Panc1 (cell line): ENCODE measurements around the gene GPLD1. TPM values are rescaled to one million over a fixed set of nuclear protein-coding genes. Genes with fewer than 3 reads are reported as not detected.

ENCODE experiments used
- ATAC-seq: fragments of 200-7000 bp; cut with Tn5 transposase; 2 replicates; pipeline ENCODE4 v1.9.1; 2020; ENCODE audit warnings: mild to moderate bottlenecking, moderate library complexity
- BruUV-seq: library from RNA; stranded (reverse); fragments of 400-500 nt; replicated peaks from 2 replicates; lab custom pipeline; 2021; lab: Mats Ljungman, UMichigan
- CTCF ChIA-PET: fragments of 300-600 bp; sonication (Branson Sonifier 250); formaldehyde crosslinking; loops from one replicate; lab custom pipeline; 2022; ENCODE audit warnings: antibody characterized with exemption; lab: Charles Lee
- POLR2A ChIA-PET: fragments of 300-600 bp; sonication (Branson Sonifier 250); formaldehyde crosslinking; loops from one replicate; lab custom pipeline; 2022; ENCODE audit warnings: antibody characterized with exemption; lab: Charles Lee
- DNase-seq: peaks from one replicate; pipeline ENCODE4 v3.0.0-alpha.2; 2010; ENCODE audit warnings: low read depth, low spot score
- H3K27ac ChIP-seq: 2 replicates; pipeline ENCODE4 v1.5.1; 2011; ENCODE audit warnings: mild to moderate bottlenecking, low read length, inconsistent platforms
- H3K27me3 ChIP-seq: fragments of 200-500 bp; sonication (Bioruptor generic); 2 replicates; pipeline ENCODE4 v1.6.0; 2014; ENCODE audit warnings: low read length, inconsistent platforms; ENCODE audit not compliant: control insufficient read depth, insufficient read depth
- H3K36me3 ChIP-seq: fragments of 200-500 bp; sonication (Bioruptor generic); 2 replicates; pipeline ENCODE4 v1.5.1; 2014; ENCODE audit warnings: inconsistent platforms, mild to moderate bottlenecking, low read length, moderate library complexity; ENCODE audit not compliant: control insufficient read depth, insufficient read depth
- H3K4me1 ChIP-seq: 2 replicates; pipeline ENCODE4 v1.5.1; 2011; ENCODE audit warnings: inconsistent platforms, mild to moderate bottlenecking, low read length, moderate library complexity; ENCODE audit not compliant: control insufficient read depth, insufficient read depth
- H3K4me3 ChIP-seq, 2 experiments: 2 replicates each; pipeline ENCODE4 v1.5.1; 2011 to 2012; ENCODE audit warnings: low read depth in 2 of 2, low read length in 2 of 2, mild to moderate bottlenecking in 2 of 2, inconsistent platforms in 1 of 2, moderate library complexity in 1 of 2
- H3K9me3 ChIP-seq: fragments of 200-500 bp; sonication (Bioruptor generic); 2 replicates; pipeline ENCODE4 v1.5.1; 2014; ENCODE audit warnings: low read depth, mild to moderate bottlenecking, inconsistent platforms, low read length, moderate library complexity; ENCODE audit not compliant: control insufficient read depth, insufficient read depth
- POLR2AphosphoS5 ChIP-seq: IDR thresholded peaks from 2 replicates; pipeline ENCODE4 v1.6.1; 2012; ENCODE audit warnings: mild to moderate bottlenecking, low read depth, low read length, moderate library complexity
- SIN3A ChIP-seq: IDR thresholded peaks from 2 replicates; pipeline ENCODE4 v1.6.1; 2012; ENCODE audit warnings: low read depth, mild to moderate bottlenecking, low read length, moderate library complexity, borderline replicate concordance; ENCODE audit not compliant: insufficient read depth
- TCF7L2 ChIP-seq: IDR thresholded peaks from 2 replicates; pipeline ENCODE4 v1.6.1; 2011; ENCODE audit warnings: mild to moderate bottlenecking, low read depth, low read length, inconsistent platforms
- in situ Hi-C: cut with HindIII; loops from 2 replicates; pipeline ENCODE4 v1.10.0; 2016; ENCODE audit warnings: low sequenced_read_pairs, low pct_unique_long_range_greater_than_20kb
- intact Hi-C: fragments of 100-400 bp; cut with micrococcal nuclease; formaldehyde crosslinking; loops from one replicate; pipeline ENCODE4 v1.10.0; 2022; ENCODE audit not compliant: unreplicated experiment
- total RNA-seq: library from RNA; stranded (reverse); gene quantifications from one replicate; pipeline ENCODE4 v1.2.1, GENCODE V29; 2021; ENCODE audit not compliant: unreplicated experiment
- TF ChIP-seq, protein P1 (sequence below), 2 experiments: IDR thresholded peaks; 2 replicates each; pipeline ENCODE4 v1.6.1; 2011 to 2012; ENCODE audit warnings: low read depth in 2 of 2, control low read depth in 1 of 2, low read length in 1 of 2, mild to moderate bottlenecking in 1 of 2, moderate library complexity in 1 of 2; ENCODE audit not compliant: insufficient read depth in 1 of 2
- TF ChIP-seq, protein P2 (sequence below): fragments of 450-650 bp; IDR thresholded peaks from 2 replicates; pipeline ENCODE4 v1.5.1; 2017; ENCODE audit warnings: mild to moderate bottlenecking

The GPLD1 gene
- total RNA-seq, 1 experiment from 2014 or later: 0.98 TPM

DNA sequence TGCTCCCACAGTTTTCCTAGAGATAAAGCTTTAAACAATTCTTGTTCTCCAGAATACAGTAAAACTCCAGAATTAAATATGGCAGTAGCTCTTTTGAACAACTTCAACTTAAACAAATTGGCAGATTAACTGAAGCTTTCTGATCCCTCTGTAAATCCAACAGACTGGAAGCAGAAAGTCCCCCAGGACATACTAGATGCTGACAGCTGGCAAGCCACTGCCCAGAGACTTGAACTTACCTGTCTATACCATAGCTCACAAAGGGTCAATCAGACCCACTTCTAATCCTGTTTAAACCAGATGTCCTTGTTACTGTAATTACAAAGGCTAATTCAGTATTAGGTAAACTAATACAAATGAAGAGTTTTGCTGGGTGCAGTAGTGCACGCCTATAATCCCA, 12.3 kb downstream of the GPLD1 start:
- ChIA-PET POLR2A (no interaction called here), CTCF (no interaction called here)
- Histone ChIP-seq H3K27ac (no peak overlapping the region), H3K4me1 (no peaks in the 10 kb centered on the region), H3K36me3 (no peaks in the 10 kb centered on the region), H3K27me3 (no peaks in the 10 kb centered on the region), H3K9me3 (no peaks in the 10 kb centered on the region), H3K4me3 (no peak overlapping the region)
- no TSS peak for BruUV-seq
- ATAC-seq (no peak), DNase-seq (no peak)
- TF ChIP-seq TCF7L2 (no peak), SIN3A (no peak), POLR2AphosphoS5 (no peak)
- TF ChIP-seq, protein P1, sequence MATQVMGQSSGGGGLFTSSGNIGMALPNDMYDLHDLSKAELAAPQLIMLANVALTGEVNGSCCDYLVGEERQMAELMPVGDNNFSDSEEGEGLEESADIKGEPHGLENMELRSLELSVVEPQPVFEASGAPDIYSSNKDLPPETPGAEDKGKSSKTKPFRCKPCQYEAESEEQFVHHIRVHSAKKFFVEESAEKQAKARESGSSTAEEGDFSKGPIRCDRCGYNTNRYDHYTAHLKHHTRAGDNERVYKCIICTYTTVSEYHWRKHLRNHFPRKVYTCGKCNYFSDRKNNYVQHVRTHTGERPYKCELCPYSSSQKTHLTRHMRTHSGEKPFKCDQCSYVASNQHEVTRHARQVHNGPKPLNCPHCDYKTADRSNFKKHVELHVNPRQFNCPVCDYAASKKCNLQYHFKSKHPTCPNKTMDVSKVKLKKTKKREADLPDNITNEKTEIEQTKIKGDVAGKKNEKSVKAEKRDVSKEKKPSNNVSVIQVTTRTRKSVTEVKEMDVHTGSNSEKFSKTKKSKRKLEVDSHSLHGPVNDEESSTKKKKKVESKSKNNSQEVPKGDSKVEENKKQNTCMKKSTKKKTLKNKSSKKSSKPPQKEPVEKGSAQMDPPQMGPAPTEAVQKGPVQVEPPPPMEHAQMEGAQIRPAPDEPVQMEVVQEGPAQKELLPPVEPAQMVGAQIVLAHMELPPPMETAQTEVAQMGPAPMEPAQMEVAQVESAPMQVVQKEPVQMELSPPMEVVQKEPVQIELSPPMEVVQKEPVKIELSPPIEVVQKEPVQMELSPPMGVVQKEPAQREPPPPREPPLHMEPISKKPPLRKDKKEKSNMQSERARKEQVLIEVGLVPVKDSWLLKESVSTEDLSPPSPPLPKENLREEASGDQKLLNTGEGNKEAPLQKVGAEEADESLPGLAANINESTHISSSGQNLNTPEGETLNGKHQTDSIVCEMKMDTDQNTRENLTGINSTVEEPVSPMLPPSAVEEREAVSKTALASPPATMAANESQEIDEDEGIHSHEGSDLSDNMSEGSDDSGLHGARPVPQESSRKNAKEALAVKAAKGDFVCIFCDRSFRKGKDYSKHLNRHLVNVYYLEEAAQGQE (IDR thresholded peaks at IDR 0.05; ENCODE audit: insufficient read depth in 1 of 2, low read depth in 2 of 2, low read length in 1 of 2): no peak
- TF ChIP-seq, protein P2, sequence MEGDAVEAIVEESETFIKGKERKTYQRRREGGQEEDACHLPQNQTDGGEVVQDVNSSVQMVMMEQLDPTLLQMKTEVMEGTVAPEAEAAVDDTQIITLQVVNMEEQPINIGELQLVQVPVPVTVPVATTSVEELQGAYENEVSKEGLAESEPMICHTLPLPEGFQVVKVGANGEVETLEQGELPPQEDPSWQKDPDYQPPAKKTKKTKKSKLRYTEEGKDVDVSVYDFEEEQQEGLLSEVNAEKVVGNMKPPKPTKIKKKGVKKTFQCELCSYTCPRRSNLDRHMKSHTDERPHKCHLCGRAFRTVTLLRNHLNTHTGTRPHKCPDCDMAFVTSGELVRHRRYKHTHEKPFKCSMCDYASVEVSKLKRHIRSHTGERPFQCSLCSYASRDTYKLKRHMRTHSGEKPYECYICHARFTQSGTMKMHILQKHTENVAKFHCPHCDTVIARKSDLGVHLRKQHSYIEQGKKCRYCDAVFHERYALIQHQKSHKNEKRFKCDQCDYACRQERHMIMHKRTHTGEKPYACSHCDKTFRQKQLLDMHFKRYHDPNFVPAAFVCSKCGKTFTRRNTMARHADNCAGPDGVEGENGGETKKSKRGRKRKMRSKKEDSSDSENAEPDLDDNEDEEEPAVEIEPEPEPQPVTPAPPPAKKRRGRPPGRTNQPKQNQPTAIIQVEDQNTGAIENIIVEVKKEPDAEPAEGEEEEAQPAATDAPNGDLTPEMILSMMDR: no peak
- intact Hi-C loops (no loop called here), in situ Hi-C loops (no loop called here)

DNA sequence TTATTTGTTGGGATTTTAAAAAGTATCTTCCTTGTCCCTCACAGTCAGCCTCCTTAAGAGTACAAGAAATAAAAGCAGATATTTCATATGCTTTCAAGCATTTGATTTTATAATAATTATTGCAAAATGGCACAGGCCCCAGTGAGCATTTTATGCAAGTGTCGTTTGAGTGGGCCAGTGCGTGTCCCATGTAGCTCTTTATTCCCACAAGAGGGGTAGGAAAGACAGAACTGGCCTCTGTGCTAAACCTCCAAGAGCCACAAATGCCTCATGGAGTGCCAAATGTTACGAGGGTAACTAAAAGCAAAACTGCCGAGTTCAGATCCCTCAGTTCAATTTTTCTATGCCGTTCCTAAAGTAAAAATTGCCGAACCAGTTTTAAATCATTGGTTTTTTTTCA, 12.7 kb downstream of the GPLD1 start:
- Histone ChIP-seq H3K36me3 (no peaks in the 10 kb centered on the region), H3K4me1 (no peaks in the 10 kb centered on the region), H3K9me3 (no peaks in the 10 kb centered on the region), H3K4me3 (no peak overlapping the region), H3K27me3 (no peaks in the 10 kb centered on the region), H3K27ac (no peak overlapping the region)
- ATAC-seq (no peak), DNase-seq (no peak)
- TF ChIP-seq, protein P1 (IDR thresholded peaks at IDR 0.05; ENCODE audit: insufficient read depth in 1 of 2, low read depth in 2 of 2, low read length in 1 of 2): no peak
- TF ChIP-seq SIN3A: no peak
- TF ChIP-seq, protein P2: no peak
- no peak for TF ChIP-seq POLR2AphosphoS5
- TF ChIP-seq TCF7L2: no peak
- intact Hi-C loops: no loop called here
- in situ Hi-C loops: no loop called here
- ChIA-PET CTCF (interaction anchor here (0.6 kb wide), 1 partner anchor 44 kb away, joined by 9 read pairs; no protein-coding TSS in a partner anchor), POLR2A (no interaction called here)
- BruUV-seq: no TSS peak
